ENCODE data around the gene TBXT. TPM values are rescaled to one million over a fixed set of nuclear protein-coding genes. Genes with fewer than 3 reads are reported as not detected.

Gene TBXT
- total RNA-seq, 4 donors from 2014 or later: 0.13 to 1.3 TPM; not detected in 2

DNA sequence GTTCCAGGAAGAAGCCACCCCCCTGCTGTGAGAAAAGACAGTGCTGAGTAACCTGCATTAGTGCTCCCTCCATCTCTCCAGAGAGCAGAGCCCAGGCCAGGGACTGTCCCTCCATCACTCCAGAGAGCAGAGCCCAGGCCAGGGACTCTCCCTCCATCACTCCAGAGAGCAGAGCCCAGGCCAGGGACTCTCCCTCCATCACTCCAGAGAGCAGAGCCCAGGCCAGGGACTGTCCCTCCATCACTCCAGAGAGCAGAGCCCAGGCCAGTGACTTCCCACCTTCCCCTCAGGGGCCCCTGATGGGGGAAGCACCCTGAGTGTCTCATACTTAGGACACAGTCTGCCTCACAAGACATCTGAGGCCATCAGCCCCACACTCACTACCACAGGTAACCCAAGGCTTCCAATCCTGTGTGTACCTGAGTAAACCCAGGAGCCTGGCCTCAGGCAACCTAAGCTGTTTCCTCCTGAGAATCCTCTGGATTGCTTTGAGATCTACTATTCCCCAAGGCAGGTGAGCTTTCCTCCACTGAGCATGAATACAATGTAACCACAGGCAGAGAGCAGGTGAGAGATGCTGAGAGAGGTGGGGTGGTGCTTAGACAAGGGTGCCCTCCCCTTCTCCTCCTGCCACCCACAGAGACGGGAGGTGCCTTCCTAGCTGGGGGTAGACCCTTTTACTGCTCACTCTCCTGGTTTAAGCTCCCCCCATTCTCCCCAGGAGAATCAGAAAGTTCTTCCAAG is 4.9 kb downstream of the TBXT start:
- peaks cover 11 to 16% of the 10 kb centered on the region in 2 donors for H3K4me1 ChIP-seq
- no peaks in the 10 kb centered on the region for H3K36me3 ChIP-seq
- intact Hi-C loops (cut with DNase I): no loop called here
- H3K27ac ChIP-seq: no peak overlapping the region
- peaks cover 15% of the 10 kb centered on the region for H3K27me3 ChIP-seq
- DNase-seq: no peak
- H3K9me3 ChIP-seq: no peaks in the 10 kb centered on the region
- TF ChIP-seq POLR2A (IDR thresholded peaks at IDR 0.05): no peak
- TF ChIP-seq, protein P1, sequence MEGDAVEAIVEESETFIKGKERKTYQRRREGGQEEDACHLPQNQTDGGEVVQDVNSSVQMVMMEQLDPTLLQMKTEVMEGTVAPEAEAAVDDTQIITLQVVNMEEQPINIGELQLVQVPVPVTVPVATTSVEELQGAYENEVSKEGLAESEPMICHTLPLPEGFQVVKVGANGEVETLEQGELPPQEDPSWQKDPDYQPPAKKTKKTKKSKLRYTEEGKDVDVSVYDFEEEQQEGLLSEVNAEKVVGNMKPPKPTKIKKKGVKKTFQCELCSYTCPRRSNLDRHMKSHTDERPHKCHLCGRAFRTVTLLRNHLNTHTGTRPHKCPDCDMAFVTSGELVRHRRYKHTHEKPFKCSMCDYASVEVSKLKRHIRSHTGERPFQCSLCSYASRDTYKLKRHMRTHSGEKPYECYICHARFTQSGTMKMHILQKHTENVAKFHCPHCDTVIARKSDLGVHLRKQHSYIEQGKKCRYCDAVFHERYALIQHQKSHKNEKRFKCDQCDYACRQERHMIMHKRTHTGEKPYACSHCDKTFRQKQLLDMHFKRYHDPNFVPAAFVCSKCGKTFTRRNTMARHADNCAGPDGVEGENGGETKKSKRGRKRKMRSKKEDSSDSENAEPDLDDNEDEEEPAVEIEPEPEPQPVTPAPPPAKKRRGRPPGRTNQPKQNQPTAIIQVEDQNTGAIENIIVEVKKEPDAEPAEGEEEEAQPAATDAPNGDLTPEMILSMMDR (IDR thresholded peaks at IDR 0.05): no peak
- 23 to 46% methylated on average over 1 of the region's 1 CpG for WGBS, 2 donors
- H3K4me3 ChIP-seq (replicated peaks in 1 of 3): no peak overlapping the region

DNA sequence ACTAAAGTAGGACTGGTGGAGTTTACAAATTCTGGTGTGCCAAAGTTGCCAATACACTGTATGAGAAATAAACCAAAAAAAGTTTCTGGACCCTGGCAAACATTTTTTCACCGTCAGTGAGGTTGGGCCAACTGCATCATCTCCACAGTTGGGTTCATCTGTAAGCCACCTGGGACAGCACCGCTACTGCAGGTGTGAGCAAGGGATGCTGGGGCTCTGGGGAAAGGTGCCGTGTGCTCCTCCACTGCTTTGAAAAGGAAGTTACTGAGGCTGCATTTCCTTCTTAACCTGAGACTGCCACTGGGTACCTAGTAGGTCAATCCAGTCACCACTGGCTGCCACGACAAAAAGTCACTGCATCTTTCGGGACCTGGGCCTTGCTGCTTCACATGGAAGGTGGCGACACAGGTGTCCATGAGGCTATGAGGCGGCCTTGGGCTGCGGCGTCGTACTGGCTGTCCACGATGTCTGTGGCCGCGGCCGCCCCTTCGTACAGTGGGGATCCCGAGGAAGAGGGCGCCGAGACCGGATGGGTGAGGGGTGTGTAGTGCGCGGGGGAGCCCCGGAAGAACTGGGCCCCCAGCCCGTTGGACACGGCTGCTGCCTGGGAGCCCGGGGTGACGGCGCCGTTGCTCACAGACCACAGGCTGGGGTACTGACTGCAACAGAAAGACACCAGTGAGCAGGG is 9.6 kb downstream of the TBXT start:
- no peak overlapping the region for H3K4me3 ChIP-seq (replicated peaks in 1 of 3)
- TF ChIP-seq, protein P1 (IDR thresholded peaks at IDR 0.05): no peak
- TF ChIP-seq POLR2A (IDR thresholded peaks at IDR 0.05): no peak
- H3K27ac ChIP-seq: no peak overlapping the region
- H3K4me1 ChIP-seq: no peaks in the 10 kb centered on the region
- intact Hi-C loops (cut with DNase I): loop anchor here (5.0 kb wide), 1 partner anchor 239 kb away; no protein-coding TSS in a partner anchor
- H3K36me3 ChIP-seq: no peaks in the 10 kb centered on the region
- no peaks in the 10 kb centered on the region for H3K27me3 ChIP-seq
- 85 to 90% methylated on average over 27 to 28 of the region's 28 CpGs for WGBS, 2 donors
- DNase-seq: no peak
- no peaks in the 10 kb centered on the region for H3K9me3 ChIP-seq

DNA sequence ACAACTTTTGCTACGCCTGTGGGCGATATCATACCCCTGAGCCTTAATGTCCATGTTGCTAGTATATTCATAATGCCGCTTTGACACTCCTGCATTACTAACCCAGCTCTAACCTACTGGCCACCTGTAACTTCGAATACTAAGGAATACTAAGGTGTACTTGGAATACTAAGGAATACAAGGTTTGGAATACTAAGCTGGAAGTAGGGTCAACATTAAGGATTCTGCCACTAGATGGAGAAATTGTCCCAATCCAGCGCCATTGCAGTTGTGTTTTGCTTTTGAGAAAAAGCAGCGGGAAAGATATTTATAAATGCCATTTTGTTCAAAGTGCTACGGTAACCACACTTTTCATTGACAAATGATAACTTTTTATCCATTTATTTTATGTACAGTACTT is 10.7 kb downstream of the TBXT start:
- 41 to 46% methylated on average over 7 of the region's 7 CpGs for WGBS, 2 donors
- H3K9me3 ChIP-seq: no peaks in the 10 kb centered on the region
- H3K36me3 ChIP-seq: no peaks in the 10 kb centered on the region
- no peak overlapping the region for H3K4me3 ChIP-seq (replicated peaks in 1 of 3)
- H3K27me3 ChIP-seq: no peaks in the 10 kb centered on the region
- no peak overlapping the region for H3K27ac ChIP-seq
- TF ChIP-seq, protein P1 (IDR thresholded peaks at IDR 0.05): peak in 4 of 6 experiments; percentile 7 to 49 (median 38)
- no peak for TF ChIP-seq POLR2A (IDR thresholded peaks at IDR 0.05)
- intact Hi-C loops (cut with DNase I): loop anchor here (5.0 kb wide), 1 partner anchor 240 kb away; no protein-coding TSS in a partner anchor
- H3K4me1 ChIP-seq: no peaks in the 10 kb centered on the region
- DNase-seq: no peak

DNA sequence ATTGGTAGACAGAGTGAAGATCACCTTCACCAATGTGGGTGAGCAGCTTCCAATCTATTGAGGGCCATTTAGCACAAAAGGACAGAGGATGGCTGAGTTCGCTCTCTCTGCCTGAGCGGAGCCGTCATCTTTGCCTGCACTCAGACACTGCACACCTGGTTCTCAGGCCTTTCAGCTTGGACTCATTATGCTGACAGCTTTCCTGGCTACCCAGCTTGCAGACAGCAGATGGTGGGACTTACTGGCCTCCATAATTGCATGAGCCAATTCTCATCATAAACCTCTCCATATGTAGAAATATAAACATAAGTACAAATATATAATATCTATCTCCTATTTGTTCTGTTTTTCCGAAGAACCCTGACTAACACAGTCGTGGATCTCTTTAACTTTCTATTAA is 13.7 kb downstream of the TBXT start:
- TF ChIP-seq POLR2A (IDR thresholded peaks at IDR 0.05): no peak
- TF ChIP-seq, protein P1 (IDR thresholded peaks at IDR 0.05): no peak
- Histone ChIP-seq H3K4me1 (no peaks in the 10 kb centered on the region), H3K4me3 (replicated peaks in 1 of 3) (no peak overlapping the region), H3K27ac (no peak overlapping the region), H3K36me3 (no peaks in the 10 kb centered on the region), H3K9me3 (no peaks in the 10 kb centered on the region), H3K27me3 (no peaks in the 10 kb centered on the region)
- 73 to 88% methylated on average over 5 of the region's 5 CpGs for WGBS, 2 donors
- intact Hi-C loops (cut with DNase I): no loop called here
- DNase-seq: no peak

DNA sequence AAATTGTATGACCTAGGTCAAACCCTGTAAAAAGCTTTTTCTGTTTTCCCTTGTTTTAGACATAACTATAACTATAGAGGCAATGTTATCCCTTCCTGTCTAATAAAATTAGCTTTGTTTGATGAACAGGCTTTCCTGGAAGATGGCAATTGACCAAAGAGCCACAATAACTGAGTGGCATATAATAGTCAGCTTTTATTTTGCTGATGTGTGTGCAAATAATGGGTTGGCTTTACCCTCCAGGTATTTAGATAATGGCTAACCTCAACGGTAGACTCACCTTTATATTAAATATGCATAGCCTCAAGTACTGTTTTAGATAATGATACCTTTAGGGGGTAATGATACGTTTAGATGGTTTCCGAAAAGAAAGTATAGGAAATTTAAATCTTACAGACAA is 15.0 kb downstream of the TBXT start:
- no peaks in the 10 kb centered on the region for H3K4me1 ChIP-seq
- H3K27me3 ChIP-seq: no peaks in the 10 kb centered on the region
- H3K4me3 ChIP-seq (replicated peaks in 1 of 3): no peak overlapping the region
- no peaks in the 10 kb centered on the region for H3K36me3 ChIP-seq
- DNase-seq: no peak
- intact Hi-C loops (cut with DNase I): no loop called here
- H3K27ac ChIP-seq: no peak overlapping the region
- 89% methylated on average over 3 of the region's 3 CpGs for WGBS, 2 donors
- H3K9me3 ChIP-seq: no peaks in the 10 kb centered on the region
- TF ChIP-seq, protein P1 (IDR thresholded peaks at IDR 0.05): no peak
- TF ChIP-seq POLR2A (IDR thresholded peaks at IDR 0.05): no peak

All from thyroid gland (tissue), 4 donors.